Adrenal gland (tissue), 12 donors: Measurements from ENCODE around the gene DMXL1. TPM values are rescaled to one million over a fixed set of nuclear protein-coding genes. Genes with fewer than 3 reads are reported as not detected.
A peak's percentile ranks its signal among the peaks of the same experiment; 100 is the strongest.

Experiments used
- DNase-seq, 7 donors: peaks; one replicate each; pipeline ENCODE4 v3.0.0-alpha.2; 2019 to 2020
- H3K27ac ChIP-seq, 5 donors: fragments of 200-600 bp; sonication (generic) in 4 of 5; 1 replicate in 3 of 5; 2 replicates in 2 of 5; pipeline versions ENCODE4 v1.5.1 to v1.8.0; 2016 to 2020; ENCODE audit warnings: mild to moderate bottlenecking in 1 of 5
- H3K27me3 ChIP-seq: fragments of 200-600 bp; 2 replicates; pipeline ENCODE4 v1.8.0; 2021
- H3K36me3 ChIP-seq, 2 donors: fragments of 200-600 bp; replicated peaks in 1 of 2; 1 replicate in 1 of 2; 2 replicates in 1 of 2; pipeline versions ENCODE4 v1.5.1 to v1.8.0; 2018 to 2022
- H3K4me1 ChIP-seq, 2 donors: fragments of 200-600 bp; replicated peaks in 1 of 2; 1 replicate in 1 of 2; 2 replicates in 1 of 2; pipeline versions ENCODE4 v1.5.1 to v1.8.0; 2018 to 2021
- H3K4me3 ChIP-seq, 4 donors: fragments of 200-600 bp; sonication (generic) in 3 of 4; one replicate each; pipeline ENCODE4 v1.5.1; 2016 to 2018
- H3K9me3 ChIP-seq, 3 donors: fragments of 200-600 bp; sonication (generic) in 1 of 3; replicated peaks in 1 of 3; 1 replicate in 2 of 3; 2 replicates in 1 of 3; pipeline versions ENCODE4 v1.5.1 to v1.8.0; 2016 to 2021
- POLR2A ChIP-seq, 2 donors: fragments of 450-650 bp; IDR thresholded peaks; one replicate each; pipeline ENCODE4 v1.6.1; 2017; ENCODE audit warnings: antibody characterized with exemption in 2 of 2, mild to moderate bottlenecking in 2 of 2, moderate library complexity in 1 of 2
- WGBS, 4 donors: extraction: QIAGEN DNeasy Blood & Tissue Kit in 2 of 4; methylation state at CpG; one replicate each; pipeline versions ENCODE4 v1.1.5 to v1.1.7; 2013 to 2017; 5-methylcytosine and 5-hydroxymethylcytosine counted together
- intact Hi-C, 2 donors: fragments of 100-400 bp; cut with DNase I; formaldehyde crosslinking; loops; one replicate each; pipeline versions ENCODE4 v1.14.1 to v1.15.0; 2022 to 2023
- polyA plus RNA-seq, 3 donors: library from polyadenylated mRNA; stranded (reverse); fragments of 200-250 nt in 2 of 3; fragments of 350-450 nt in 1 of 3; fragmentation: Illumina TruSeq in 1 of 3; extraction: RNeasy Lipid Tissue Mini Kit (QIAGEN cat#74804) in 1 of 3; gene quantifications; one replicate each; pipeline ENCODE4 v1.2.3, GENCODE V29; 2013 to 2014
- total RNA-seq, 9 donors: library from RNA; depleted of rRNA in 4 of 9; stranded (reverse); fragments of >200 nt in 4 of 9; fragments of 120-200 nt in 1 of 9; fragmentation: NEBNext Ultra II Directional in 1 of 9; extraction: Animal tissue kit (Norgen Biotek cat#: 25700) in 1 of 9; gene quantifications; one replicate each; pipeline versions ENCODE4 v1.1.0 to v1.2.4, GENCODE V29; 2013 to 2023
- TF ChIP-seq, protein P1 (sequence below), 6 experiments: fragments of 450-650 bp in 4 of 6; fragments of 200-600 bp in 2 of 6; sonication (generic) in 1 of 6; IDR thresholded peaks; 1 replicate in 5 of 6; 2 replicates in 1 of 6; pipeline versions ENCODE4 v1.5.1 to v1.8.0; 2016 to 2021; ENCODE audit warnings: antibody characterized with exemption in 6 of 6, mild to moderate bottlenecking in 2 of 6, moderate library complexity in 1 of 6
- donor health status: healthy with polysubstance abuse.
- donor health status: Bipolar disorder and iron deficiency.
- donor health status: DM: yes; HTN: yes; CAD: no.
- donor health status: DM: no; HTN: no; CAD: no.
- donor health status: DM: no; HTN: no; CAD: no.
- donor health status: DM: yes; HTN: yes; CAD: no.

DMXL1 gene
- total and polyA plus RNA-seq, 12 donors: 15.1 to 91.1 (median 41.2) TPM

GRCh38 chr5:119079318-119079921, 8.5 kb downstream of the DMXL1 start:
- Histone ChIP-seq H3K27me3 (no peaks in the 10 kb centered on the region), H3K9me3 (no peaks in the 10 kb centered on the region), H3K4me1 (peaks cover 3 to 29% of the 10 kb centered on the region in 2 donors), H3K36me3 (no peaks in the 10 kb centered on the region), H3K4me3 (no peak overlapping the region), H3K27ac (peak overlapping the region in 2 of 5 donors; percentile 0 to 34)
- intact Hi-C loops: no loop called here
- no peak for DNase-seq
- WGBS, 4 donors: 48 to 55% (median 51%) methylated on average over 3 of the region's 3 CpGs
- TF ChIP-seq, protein P1, sequence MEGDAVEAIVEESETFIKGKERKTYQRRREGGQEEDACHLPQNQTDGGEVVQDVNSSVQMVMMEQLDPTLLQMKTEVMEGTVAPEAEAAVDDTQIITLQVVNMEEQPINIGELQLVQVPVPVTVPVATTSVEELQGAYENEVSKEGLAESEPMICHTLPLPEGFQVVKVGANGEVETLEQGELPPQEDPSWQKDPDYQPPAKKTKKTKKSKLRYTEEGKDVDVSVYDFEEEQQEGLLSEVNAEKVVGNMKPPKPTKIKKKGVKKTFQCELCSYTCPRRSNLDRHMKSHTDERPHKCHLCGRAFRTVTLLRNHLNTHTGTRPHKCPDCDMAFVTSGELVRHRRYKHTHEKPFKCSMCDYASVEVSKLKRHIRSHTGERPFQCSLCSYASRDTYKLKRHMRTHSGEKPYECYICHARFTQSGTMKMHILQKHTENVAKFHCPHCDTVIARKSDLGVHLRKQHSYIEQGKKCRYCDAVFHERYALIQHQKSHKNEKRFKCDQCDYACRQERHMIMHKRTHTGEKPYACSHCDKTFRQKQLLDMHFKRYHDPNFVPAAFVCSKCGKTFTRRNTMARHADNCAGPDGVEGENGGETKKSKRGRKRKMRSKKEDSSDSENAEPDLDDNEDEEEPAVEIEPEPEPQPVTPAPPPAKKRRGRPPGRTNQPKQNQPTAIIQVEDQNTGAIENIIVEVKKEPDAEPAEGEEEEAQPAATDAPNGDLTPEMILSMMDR (IDR thresholded peaks at IDR 0.05): no peak
- TF ChIP-seq POLR2A (IDR thresholded peaks at IDR 0.05): no peak

DNA sequence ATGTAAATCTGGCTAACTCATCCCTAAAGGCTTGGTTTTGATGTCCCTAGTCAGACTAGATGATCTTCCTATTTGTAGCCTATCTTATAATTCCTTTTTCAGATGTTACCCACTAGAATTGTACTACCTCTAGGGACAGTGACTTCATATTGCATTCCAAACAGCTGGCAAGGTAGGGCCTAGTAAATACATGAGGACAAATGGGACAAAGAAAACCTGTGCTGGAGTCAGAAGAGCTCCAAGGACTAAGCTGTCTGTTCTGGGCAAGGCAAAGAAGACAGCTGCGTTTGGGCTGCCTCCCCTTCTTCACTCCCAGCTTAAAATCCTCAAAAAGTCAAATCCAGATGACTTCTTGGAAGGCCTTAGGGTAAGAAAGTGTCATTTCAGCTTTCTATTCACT, 10.0 kb downstream of the DMXL1 start:
- Histone ChIP-seq H3K27me3 (no peaks in the 10 kb centered on the region), H3K36me3 (no peaks in the 10 kb centered on the region), H3K4me3 (no peak overlapping the region), H3K27ac (no peak overlapping the region), H3K4me1 (peaks cover 3 to 23% of the 10 kb centered on the region in 2 donors), H3K9me3 (no peaks in the 10 kb centered on the region)
- DNase-seq: no peak
- TF ChIP-seq, protein P1 (IDR thresholded peaks at IDR 0.05): no peak
- no peak for TF ChIP-seq POLR2A (IDR thresholded peaks at IDR 0.05)
- 68 to 100% (median 80%) methylated on average over 1 of the region's 1 CpG for WGBS, 4 donors
- intact Hi-C loops: no loop called here

DNA sequence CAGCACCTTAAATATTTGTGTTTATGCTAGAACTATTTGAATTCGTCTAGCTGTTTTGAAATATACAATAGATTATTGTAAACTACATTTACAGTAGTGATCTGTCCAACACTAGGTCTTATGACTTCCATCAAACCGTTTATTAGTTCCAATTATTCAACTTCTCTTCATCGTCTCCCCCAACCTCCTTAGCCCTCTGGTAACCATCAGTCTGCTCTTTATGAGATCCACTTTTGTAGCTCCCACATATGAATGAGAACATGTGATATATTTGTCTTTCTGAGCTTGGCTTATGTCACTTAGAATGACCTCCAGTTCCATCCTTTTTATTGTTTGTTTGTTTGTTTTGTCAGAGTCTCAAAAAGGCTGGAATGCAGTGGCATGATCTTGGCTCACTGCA, 11.8 kb downstream of the DMXL1 start:
- TF ChIP-seq, protein P1 (IDR thresholded peaks at IDR 0.05): no peak
- TF ChIP-seq POLR2A (IDR thresholded peaks at IDR 0.05): no peak
- Histone ChIP-seq H3K9me3 (peaks cover 0 to 4% (median 0%) of the 10 kb centered on the region in 3 donors), H3K4me1 (peaks cover 3 to 14% of the 10 kb centered on the region in 2 donors), H3K27me3 (no peaks in the 10 kb centered on the region), H3K36me3 (no peaks in the 10 kb centered on the region), H3K4me3 (no peak overlapping the region), H3K27ac (no peak overlapping the region)
- intact Hi-C loops: no loop called here
- no peak for DNase-seq
- WGBS, 4 donors: 86 to 92% (median 89%) methylated on average over 3 of the region's 3 CpGs

- intact Hi-C loops: no loop called here
- no peak for DNase-seq
- Histone ChIP-seq H3K36me3 (no peaks in the 10 kb centered on the region), H3K27me3 (no peaks in the 10 kb centered on the region), H3K27ac (no peak overlapping the region), H3K4me3 (no peak overlapping the region), H3K4me1 (peaks cover 3 to 14% of the 10 kb centered on the region in 2 donors), H3K9me3 (peaks cover 0 to 4% (median 0%) of the 10 kb centered on the region in 3 donors)
- 94 to 100% (median 96%) methylated on average over 3 of the region's 3 CpGs for WGBS, 4 donors
- no peak for TF ChIP-seq POLR2A (IDR thresholded peaks at IDR 0.05)
- TF ChIP-seq, protein P1 (IDR thresholded peaks at IDR 0.05): no peak
Measured at GRCh38 chr5:119083679-119084078, 12.8 kb downstream of the DMXL1 start.
